Trophoblast cell (in vitro differentiated cells and primary cell): ENCODE data around the gene RAB5B.
"Not testable (repeated sequence)": the region's sequence is repeated elsewhere in the genome, so short reads cannot be mapped to it uniquely, and the experiment has no call there.

Source experiments
- DNase-seq, 2 donors: peaks; one replicate each; pipeline ENCODE4 v3.0.0-alpha.2; 2016
- H2AFZ ChIP-seq: 2 replicates; pipeline ENCODE4 v1.6.1; 2013; ENCODE audit warnings: low read length, moderate library complexity, mild to moderate bottlenecking; ENCODE audit not compliant: insufficient read depth, poor library complexity
- H2AK5ac ChIP-seq: 2 replicates; pipeline ENCODE4 v1.6.1; 2013; ENCODE audit warnings: mild to moderate bottlenecking, low read length
- H2BK120ac ChIP-seq: 2 replicates; pipeline ENCODE4 v1.6.1; 2013; ENCODE audit warnings: low read length, mild to moderate bottlenecking, moderate library complexity; ENCODE audit not compliant: insufficient read depth, poor library complexity
- H2BK12ac ChIP-seq: 2 replicates; pipeline ENCODE4 v1.6.1; 2013; ENCODE audit warnings: mild to moderate bottlenecking, low read length, moderate library complexity
- H2BK5ac ChIP-seq: 2 replicates; pipeline ENCODE4 v1.6.1; 2013; ENCODE audit warnings: low read length, low read depth, moderate library complexity, mild to moderate bottlenecking; ENCODE audit not compliant: poor library complexity
- H3K14ac ChIP-seq: 2 replicates; pipeline ENCODE4 v1.6.1; 2013; ENCODE audit warnings: mild to moderate bottlenecking, low read length
- H3K18ac ChIP-seq: 2 replicates; pipeline ENCODE4 v1.6.1; 2013; ENCODE audit warnings: mild to moderate bottlenecking, low read length
- H3K23ac ChIP-seq: 2 replicates; pipeline ENCODE4 v1.6.1; 2013; ENCODE audit warnings: low read length
- H3K27ac ChIP-seq: 2 replicates; pipeline ENCODE4 v1.5.1; 2013; ENCODE audit warnings: low read depth, mild to moderate bottlenecking, inconsistent platforms, low read length, moderate library complexity
- H3K27me3 ChIP-seq: 2 replicates; pipeline ENCODE4 v1.6.1; 2013; ENCODE audit warnings: inconsistent platforms, mild to moderate bottlenecking, low read length, moderate library complexity; ENCODE audit not compliant: insufficient read depth
- H3K36me3 ChIP-seq, 2 experiments: 1 replicate in 1 of 2; 2 replicates in 1 of 2; pipeline ENCODE4 v1.6.1; 2013; ENCODE audit warnings: low read length in 2 of 2, mild to moderate bottlenecking in 2 of 2, moderate library complexity in 1 of 2; ENCODE audit not compliant: insufficient read depth in 2 of 2, control insufficient read depth in 1 of 2
- H3K4ac ChIP-seq: 2 replicates; pipeline ENCODE4 v1.6.1; 2013; ENCODE audit warnings: low read depth, mild to moderate bottlenecking, low read length, moderate library complexity
- H3K4me1 ChIP-seq, 2 experiments: 1 replicate in 1 of 2; 2 replicates in 1 of 2; pipeline ENCODE4 v1.6.1; 2013; ENCODE audit warnings: low read length in 2 of 2, mild to moderate bottlenecking in 2 of 2, moderate library complexity in 1 of 2; ENCODE audit not compliant: insufficient read depth in 2 of 2, control insufficient read depth in 1 of 2
- H3K4me2 ChIP-seq: 2 replicates; pipeline ENCODE4 v1.6.1; 2013; ENCODE audit warnings: inconsistent platforms, mild to moderate bottlenecking, low read length, moderate library complexity
- H3K4me3 ChIP-seq: 2 replicates; pipeline ENCODE4 v1.5.1; 2013; ENCODE audit warnings: mild to moderate bottlenecking, low read depth, low read length, inconsistent platforms
- H3K79me1 ChIP-seq: one replicate; pipeline ENCODE4 v1.6.1; 2013; ENCODE audit warnings: low read length
- H3K79me2 ChIP-seq: 2 replicates; pipeline ENCODE4 v1.6.1; 2013; ENCODE audit warnings: low read length, mild to moderate bottlenecking; ENCODE audit not compliant: control insufficient read depth, insufficient read depth, poor library complexity
- H3K9ac ChIP-seq: 2 replicates; pipeline ENCODE4 v1.6.1; 2013; ENCODE audit warnings: mild to moderate bottlenecking, low read length
- H3K9me3 ChIP-seq: 2 replicates; pipeline ENCODE4 v1.6.1; 2013; ENCODE audit warnings: low read depth, mild to moderate bottlenecking, control low read depth, inconsistent platforms, low read length; ENCODE audit not compliant: insufficient read depth
- H4K12ac ChIP-seq: 2 replicates; pipeline ENCODE4 v1.6.1; 2013; ENCODE audit warnings: low read depth, mild to moderate bottlenecking, low read length, moderate library complexity
- H4K8ac ChIP-seq: 2 replicates; pipeline ENCODE4 v1.6.1; 2013; ENCODE audit warnings: low read depth, mild to moderate bottlenecking, low read length, moderate library complexity
- H4K91ac ChIP-seq: one replicate; pipeline ENCODE4 v1.6.1; 2013; ENCODE audit warnings: low read depth, mild to moderate bottlenecking, low read length, moderate library complexity
- WGBS: extraction: QIAGEN DNeasy Blood & Tissue Kit; methylation state at CpG from one replicate; pipeline ENCODE4 v1.1.7; 2013; ENCODE audit warnings: missing lambda C conversion rate; ENCODE audit not compliant: insufficient read length, insufficient coverage; ENCODE audit errors: extremely low coverage; 5-methylcytosine and 5-hydroxymethylcytosine counted together

RAB5B gene

GRCh38 chr12:56042430-56042813 is 68.5 kb downstream of the RAB5B start:
- not testable (repeated sequence) for H3K27me3 ChIP-seq, H2BK5ac ChIP-seq, H2BK120ac ChIP-seq, H3K4me1 ChIP-seq, H3K79me1 ChIP-seq, DNase-seq, H3K23ac ChIP-seq, H2AK5ac ChIP-seq, H3K79me2 ChIP-seq, H3K9me3 ChIP-seq, H2BK12ac ChIP-seq, H4K12ac ChIP-seq, H2AFZ ChIP-seq, H3K18ac ChIP-seq
- Histone ChIP-seq H3K4me3 (peak overlapping the region; percentile 83), H3K36me3 (peaks cover 7 to 27% of the 10 kb centered on the region in 2 experiments), H4K8ac (peak overlapping the region; percentile 52), H4K91ac (peak overlapping the region; percentile 49), H3K14ac (peak overlapping the region; percentile 74), H3K4ac (peak overlapping the region; percentile 35), H3K9ac (peak overlapping the region; percentile 84), H3K4me2 (peak overlapping the region; percentile 95), H3K27ac (peak overlapping the region; percentile 88)
- WGBS, result no CpG with 5 or more reads among the region's 20 CpGs

DNA sequence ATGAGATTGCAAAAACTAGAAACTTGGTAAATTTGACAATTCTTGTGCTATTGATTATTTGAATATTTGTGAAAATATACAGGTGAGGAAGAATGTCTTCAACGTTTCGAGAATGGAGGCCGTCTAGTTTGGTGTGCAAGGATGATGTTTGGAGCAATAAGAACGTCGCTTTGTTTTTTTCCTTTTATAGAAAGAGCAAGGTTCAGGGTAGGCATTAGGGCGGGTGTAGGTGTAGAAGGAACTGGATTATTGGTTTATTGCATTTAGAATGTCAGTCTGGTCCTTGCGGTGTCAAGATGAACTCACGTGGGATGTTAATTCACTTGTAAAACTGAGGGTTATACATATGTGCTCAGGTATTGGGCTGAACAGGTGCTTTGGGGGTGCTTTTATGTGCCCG is 69.0 kb downstream of the RAB5B start:
- Histone ChIP-seq H3K27ac (no peak overlapping the region), H2AFZ (no peak overlapping the region), H3K14ac (no peak overlapping the region), H3K36me3 (peaks cover 6 to 26% of the 10 kb centered on the region in 2 experiments), H4K8ac (no peak overlapping the region), H3K23ac (no peak overlapping the region), H2BK120ac (no peak overlapping the region), H4K91ac (no peak overlapping the region), H3K27me3 (no peaks in the 10 kb centered on the region), H3K9ac (peak overlapping the region; percentile 68), H3K4ac (peak overlapping the region; percentile 35), H3K79me2 (peaks cover 9% of the 10 kb centered on the region), H3K9me3 (no peaks in the 10 kb centered on the region), H2BK5ac (no peak overlapping the region), H3K4me2 (peak overlapping the region; percentile 95), H3K4me3 (no peak overlapping the region), H2BK12ac (no peak overlapping the region), H3K18ac (no peak overlapping the region), H4K12ac (no peak overlapping the region), H3K4me1 (peaks cover 2 to 3% of the 10 kb centered on the region in 2 experiments), H3K79me1 (peaks cover 5% of the 10 kb centered on the region), H2AK5ac (no peak overlapping the region)
- WGBS, result no CpG with 5 or more reads among the region's 9 CpGs
- DNase-seq, result no peak
